Endothelial cell of umbilical vein (primary cell): ENCODE results near the gene RPRML. TPM values are rescaled to one million over a fixed set of nuclear protein-coding genes. Genes with fewer than 3 reads are reported as not detected.

Source experiments
- BruUV-seq: library from RNA; stranded (reverse); fragments of 400-500 nt; replicated peaks from 2 replicates; lab custom pipeline; 2021; lab: Mats Ljungman, UMichigan
- CTCF ChIA-PET: fragments of 300-600, 350-600 bp; sonication (Branson Sonifier 250); formaldehyde crosslinking; loops from one replicate; lab custom pipeline; 2021; ENCODE audit warnings: antibody characterized with exemption, inconsistent platforms; lab: Charles Lee
- POLR2A ChIA-PET: fragments of 300-600, 350-600 bp; sonication (Branson Sonifier 250); formaldehyde crosslinking; loops from one replicate; lab custom pipeline; 2021; ENCODE audit warnings: antibody characterized with exemption, inconsistent platforms; lab: Charles Lee
- DNase-seq: peaks from one replicate; pipeline ENCODE4 v3.0.0-alpha.2; 2011; ENCODE audit warnings: low read depth, low spot score
- FAIRE-seq: peaks from 2 replicates; lab custom pipeline; 2011; peaks lifted over from hg19 to GRCh38; lab: Jason Lieb, UNC
- H2AFZ ChIP-seq: 2 replicates; pipeline ENCODE4 v1.6.0; 2012; ENCODE audit warnings: low read depth, low read length, control low read depth, inconsistent platforms
- H3K27ac ChIP-seq: 2 replicates; pipeline ENCODE4 v1.5.1; 2011; ENCODE audit warnings: low read depth, mild to moderate bottlenecking, control low read depth, low read length, moderate library complexity; ENCODE audit not compliant: insufficient read depth
- H3K27me3 ChIP-seq, 2 experiments: 2 replicates each; pipeline versions ENCODE4 v1.6.0 to v1.6.1; 2011; ENCODE audit warnings: low read length in 2 of 2, mixed read lengths in 1 of 2; ENCODE audit not compliant: control insufficient read depth in 2 of 2, insufficient read depth in 2 of 2
- H3K36me3 ChIP-seq, 2 experiments: 2 replicates in 1 of 2; 3 replicates in 1 of 2; pipeline ENCODE4 v1.5.1; 2011; ENCODE audit warnings: low read length in 2 of 2, mild to moderate bottlenecking in 1 of 2, moderate library complexity in 1 of 2; ENCODE audit not compliant: control insufficient read depth in 2 of 2, insufficient read depth in 2 of 2; ENCODE audit errors: extremely low read depth in 1 of 2
- H3K4me1 ChIP-seq: 3 replicates; pipeline ENCODE4 v1.5.1; 2011; ENCODE audit warnings: mild to moderate bottlenecking, low read length; ENCODE audit not compliant: control insufficient read depth, insufficient read depth; ENCODE audit errors: extremely low read depth
- H3K4me2 ChIP-seq: 2 replicates; pipeline ENCODE4 v1.6.1; 2011; ENCODE audit warnings: low read length, control low read depth, mixed read lengths; ENCODE audit not compliant: insufficient read depth
- H3K4me3 ChIP-seq, 3 experiments: fragments of 200-600 bp in 1 of 3; sonication (generic), shearing (Covaris generic) in 1 of 3; replicated peaks in 1 of 3; 2 replicates each; pipeline ENCODE4 v1.5.1; 2011 to 2016; ENCODE audit warnings: control low read depth in 3 of 3, low read length in 3 of 3, mild to moderate bottlenecking in 2 of 3, inconsistent platforms in 1 of 3, low read depth in 1 of 3, moderate library complexity in 1 of 3; ENCODE audit not compliant: insufficient read depth in 1 of 3
- H3K79me2 ChIP-seq: 2 replicates; pipeline ENCODE4 v1.6.0; 2012; ENCODE audit warnings: low read length, inconsistent platforms; ENCODE audit not compliant: control insufficient read depth, insufficient read depth
- H3K9ac ChIP-seq: replicated peaks from 2 replicates; pipeline ENCODE3; 2011; ENCODE audit warnings: low read length, control low read depth; ENCODE audit not compliant: insufficient read depth; ENCODE audit errors: extremely low read depth
- H3K9me1 ChIP-seq: replicated peaks from 3 replicates; pipeline ENCODE4 v1.6.0; 2011; ENCODE audit warnings: mild to moderate bottlenecking, low read length; ENCODE audit not compliant: control insufficient read depth, insufficient read depth; ENCODE audit errors: extremely low read depth
- H3K9me3 ChIP-seq: replicated peaks from 2 replicates; pipeline ENCODE4 v1.5.1; 2012; ENCODE audit warnings: low read length, inconsistent platforms; ENCODE audit not compliant: control insufficient read depth, insufficient read depth
- H4K20me1 ChIP-seq: replicated peaks from 2 replicates; pipeline ENCODE3; 2011; ENCODE audit warnings: mild to moderate bottlenecking, low read length; ENCODE audit not compliant: control insufficient read depth, insufficient read depth; ENCODE audit errors: extremely low read depth
- EZH2 ChIP-seq: IDR thresholded peaks from 2 replicates; pipeline ENCODE4 v1.6.1; 2012; ENCODE audit warnings: borderline replicate concordance, low read depth, mild to moderate bottlenecking, moderate library complexity, low read length, inconsistent platforms; ENCODE audit not compliant: severe bottlenecking
- FOS ChIP-seq: IDR thresholded peaks from 2 replicates; pipeline ENCODE4 v1.6.1; 2011; ENCODE audit warnings: mild to moderate bottlenecking, low read length, moderate library complexity, borderline replicate concordance; ENCODE audit not compliant: insufficient read depth
- GATA2 ChIP-seq: IDR thresholded peaks from 2 replicates; pipeline ENCODE4 v1.7.0; 2011; ENCODE audit warnings: low read depth, mild to moderate bottlenecking, moderate library complexity, mixed read lengths, low read length; ENCODE audit not compliant: insufficient read length, insufficient read depth
- JUN ChIP-seq: IDR thresholded peaks from 2 replicates; pipeline ENCODE4 v1.6.1; 2011; ENCODE audit warnings: borderline replicate concordance, low read depth; ENCODE audit not compliant: insufficient read length, insufficient read depth
- MYC ChIP-seq: IDR thresholded peaks from one replicate; pipeline ENCODE4 v1.6.1; 2011; ENCODE audit warnings: mild to moderate bottlenecking, low read depth, low read length
- POLR2A ChIP-seq: IDR thresholded peaks from 2 replicates; pipeline ENCODE4 v1.6.1; 2012; ENCODE audit warnings: low read depth, mild to moderate bottlenecking, control low read depth, low read length
- POLR2AphosphoS5 ChIP-seq: IDR thresholded peaks from 2 replicates; pipeline ENCODE4 v1.6.1; 2012; ENCODE audit warnings: low read depth, mild to moderate bottlenecking, control low read depth, low read length, moderate library complexity; ENCODE audit not compliant: insufficient read depth
- dilution Hi-C: fragments of 300-500 bp; cut with MboI; formaldehyde crosslinking; loops from one replicate; pipeline ENCODE4 v1.15.0; 2019; ENCODE audit warnings: low sequenced_read_pairs; ENCODE audit not compliant: extremely low pct_ligation_motif_present
- intact Hi-C: fragments of 100-400 bp; cut with micrococcal nuclease; formaldehyde crosslinking; loops from one replicate; pipeline ENCODE4 v1.10.0; 2022
- polyA plus RNA-seq, 4 experiments: library from polyadenylated mRNA; depleted of rRNA in 3 of 4; stranded (reverse) in 3 of 4; unstranded in 1 of 4; fragments of >200 nt; gene quantifications; 2 replicates each; pipeline versions ENCODE4 v1.2.1 to v1.2.3, GENCODE V29; 2011 to 2012; ENCODE audit warnings: missing spikeins in 1 of 4
- total RNA-seq: library from RNA; stranded (reverse); gene quantifications from 2 replicates; pipeline ENCODE4 v1.2.3, GENCODE V29; 2021
- TF ChIP-seq, protein P1 (sequence below): IDR thresholded peaks from 2 replicates; pipeline ENCODE4 v1.6.1; 2011; ENCODE audit not compliant: insufficient read depth, insufficient read length
- TF ChIP-seq, protein P2 (sequence below), 2 donors: IDR thresholded peaks; 1 replicate in 1 of 2; 2 replicates in 1 of 2; pipeline ENCODE4 v1.5.1; 2011; ENCODE audit warnings: low read length in 2 of 2, mild to moderate bottlenecking in 2 of 2, moderate library complexity in 2 of 2, control low read depth in 1 of 2, inconsistent platforms in 1 of 2, low read depth in 1 of 2; ENCODE audit not compliant: insufficient read depth in 1 of 2; ENCODE audit errors: extremely low read depth in 1 of 2

Gene RPRML
- total and polyA plus RNA-seq, 2 donors (not counting 3 experiments of a cell fraction or from before 2014, with no cell fraction given): 0.08 TPM; not detected in 1

DNA sequence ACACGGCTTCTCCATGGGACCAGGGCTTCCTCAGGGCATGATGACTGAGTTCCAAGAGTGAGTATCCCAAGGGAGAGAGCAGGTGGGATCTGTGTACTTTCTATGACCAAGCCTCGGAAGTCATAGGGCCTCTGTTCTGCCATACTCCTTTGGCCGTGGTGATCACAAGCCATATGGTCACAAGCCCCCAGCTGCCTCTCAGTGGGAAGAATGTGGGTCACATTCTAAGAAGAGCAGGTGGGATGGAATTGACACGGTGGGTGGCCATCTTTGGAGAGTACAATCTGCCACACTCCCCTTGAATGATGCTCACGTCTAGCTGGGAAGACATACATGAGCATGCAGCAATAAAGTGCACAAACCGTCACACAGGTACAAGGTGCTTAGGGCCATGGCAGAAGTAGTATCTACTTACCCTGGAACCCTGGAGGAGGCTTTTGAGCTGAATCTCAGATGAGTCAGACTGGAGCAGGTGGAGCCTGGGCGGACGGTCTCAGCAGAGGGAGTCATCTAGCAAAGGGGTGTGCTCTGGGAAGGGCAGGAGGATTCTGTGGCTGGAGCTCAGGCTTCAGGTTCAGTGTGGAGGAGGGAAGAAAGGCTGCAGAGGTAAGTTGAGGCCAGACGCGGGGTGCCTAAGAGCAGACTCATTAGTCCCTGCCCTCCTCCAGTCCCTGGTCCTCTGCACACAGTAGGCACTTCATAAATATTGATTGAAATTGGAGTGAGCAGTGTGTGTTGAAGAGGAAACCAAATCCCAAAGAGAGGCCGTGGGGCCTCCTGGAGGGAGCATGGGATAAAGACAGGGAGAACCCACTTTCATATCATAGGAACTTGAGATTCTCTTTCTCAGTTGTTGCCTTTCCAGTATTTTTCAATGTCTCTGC is 29.5 kb downstream of the RPRML start:
- intact Hi-C loops: loop anchor here (2.0 kb wide), 1 partner anchor 51 kb away; no protein-coding TSS in a partner anchor
- POLR2A ChIA-PET: no interaction called here

More for the DNA sequence above, 29.5 kb downstream of the RPRML start:
- H3K9me3 ChIP-seq: no peaks in the 10 kb centered on the region
- H3K27ac ChIP-seq: no peak overlapping the region
- no peaks in the 10 kb centered on the region for H3K4me1 ChIP-seq
- FAIRE-seq (no peak), DNase-seq (no peak)
- dilution Hi-C loops: no loop called here
- H3K4me3 ChIP-seq: no peak overlapping the region
- no peak for TF ChIP-seq FOS
- no peak for TF ChIP-seq MYC
- TF ChIP-seq POLR2AphosphoS5: no peak
- no peak for TF ChIP-seq POLR2A
- no peak for TF ChIP-seq EZH2
- TF ChIP-seq, protein P1, sequence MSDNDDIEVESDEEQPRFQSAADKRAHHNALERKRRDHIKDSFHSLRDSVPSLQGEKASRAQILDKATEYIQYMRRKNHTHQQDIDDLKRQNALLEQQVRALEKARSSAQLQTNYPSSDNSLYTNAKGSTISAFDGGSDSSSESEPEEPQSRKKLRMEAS: no peak
- no peak for TF ChIP-seq GATA2
- TF ChIP-seq, protein P2, sequence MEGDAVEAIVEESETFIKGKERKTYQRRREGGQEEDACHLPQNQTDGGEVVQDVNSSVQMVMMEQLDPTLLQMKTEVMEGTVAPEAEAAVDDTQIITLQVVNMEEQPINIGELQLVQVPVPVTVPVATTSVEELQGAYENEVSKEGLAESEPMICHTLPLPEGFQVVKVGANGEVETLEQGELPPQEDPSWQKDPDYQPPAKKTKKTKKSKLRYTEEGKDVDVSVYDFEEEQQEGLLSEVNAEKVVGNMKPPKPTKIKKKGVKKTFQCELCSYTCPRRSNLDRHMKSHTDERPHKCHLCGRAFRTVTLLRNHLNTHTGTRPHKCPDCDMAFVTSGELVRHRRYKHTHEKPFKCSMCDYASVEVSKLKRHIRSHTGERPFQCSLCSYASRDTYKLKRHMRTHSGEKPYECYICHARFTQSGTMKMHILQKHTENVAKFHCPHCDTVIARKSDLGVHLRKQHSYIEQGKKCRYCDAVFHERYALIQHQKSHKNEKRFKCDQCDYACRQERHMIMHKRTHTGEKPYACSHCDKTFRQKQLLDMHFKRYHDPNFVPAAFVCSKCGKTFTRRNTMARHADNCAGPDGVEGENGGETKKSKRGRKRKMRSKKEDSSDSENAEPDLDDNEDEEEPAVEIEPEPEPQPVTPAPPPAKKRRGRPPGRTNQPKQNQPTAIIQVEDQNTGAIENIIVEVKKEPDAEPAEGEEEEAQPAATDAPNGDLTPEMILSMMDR (IDR thresholded peaks at IDR 0.05; ENCODE audit: extremely low read depth in 1 of 2, insufficient read depth in 1 of 2, low read depth in 1 of 2, low read length in 2 of 2): no peak
- no peak for TF ChIP-seq JUN
- H3K4me2 ChIP-seq: no peak overlapping the region
- H3K27me3 ChIP-seq: peaks cover 0 to 5% of the 10 kb centered on the region in 2 experiments
- H3K9ac ChIP-seq: no peak overlapping the region
- H4K20me1 ChIP-seq: no peaks in the 10 kb centered on the region
- BruUV-seq: no TSS peak
- no peak overlapping the region for H2AFZ ChIP-seq
- H3K36me3 ChIP-seq: no peaks in the 10 kb centered on the region
- CTCF ChIA-PET: interaction anchor here (0.7 to 1.1 kb wide), 3 partner anchors 8 to 31 kb away, joined by 3 read pairs; no protein-coding TSS in a partner anchor
- no peaks in the 10 kb centered on the region for H3K79me2 ChIP-seq
- no peaks in the 10 kb centered on the region for H3K9me1 ChIP-seq
